HepG2 (cell line): ENCODE data around the gene NET1. TPM values are rescaled to one million over a fixed set of nuclear protein-coding genes. Genes with fewer than 3 reads are reported as not detected.

ENCODE experiments used
- ATAD3A ChIP-seq: sonication (generic); formaldehyde crosslinking; IDR thresholded peaks from 2 replicates; pipeline ENCODE4 v1.4.0; 2020; ENCODE audit warnings: missing genetic modification reagents
- FOXA3 ChIP-seq: IDR thresholded peaks from 2 replicates; pipeline ENCODE4 v1.6.1; 2016; ENCODE audit warnings: missing genetic modification reagents, missing compliant biosample characterization
- HNF4A ChIP-seq: sonication (generic); formaldehyde crosslinking; IDR thresholded peaks from 2 replicates; pipeline ENCODE4 v1.4.0; 2020; ENCODE audit warnings: missing genetic modification reagents
- MED1 ChIP-seq: sonication (generic); formaldehyde crosslinking; IDR thresholded peaks from 2 replicates; pipeline ENCODE4 v1.4.0; 2020; ENCODE audit warnings: missing genetic modification reagents
- NR2F1 ChIP-seq, 2 experiments: fragments of 450-650 bp in 1 of 2; formaldehyde crosslinking in 1 of 2; IDR thresholded peaks; 2 replicates each; pipeline versions ENCODE4 v1.5.0 to v1.6.1; 2016 to 2020; ENCODE audit warnings: mild to moderate bottlenecking in 1 of 2, missing compliant biosample characterization in 1 of 2, missing genetic modification reagents in 1 of 2, moderate library complexity in 1 of 2
- PRDM15 ChIP-seq: sonication (generic); formaldehyde crosslinking; IDR thresholded peaks from 2 replicates; pipeline ENCODE4 v1.4.0; 2020; ENCODE audit warnings: missing genetic modification reagents
- SIX4 ChIP-seq: sonication (generic); formaldehyde crosslinking; IDR thresholded peaks from 2 replicates; pipeline ENCODE4 v1.4.0; 2020; ENCODE audit warnings: missing genetic modification reagents
- SMYD3 ChIP-seq: sonication (generic); formaldehyde crosslinking; IDR thresholded peaks from 2 replicates; pipeline ENCODE4 v1.8.1; 2023; ENCODE audit warnings: mild to moderate bottlenecking, missing genetic modification reagents
- THAP11 ChIP-seq: IDR thresholded peaks from 2 replicates; pipeline ENCODE4 v1.6.1; 2016; ENCODE audit warnings: missing biosample characterization, missing genetic modification reagents
- TMF1 ChIP-seq: sonication (generic); formaldehyde crosslinking; IDR thresholded peaks from 2 replicates; pipeline ENCODE4 v1.8.1; 2022; ENCODE audit warnings: low read depth, missing genetic modification reagents
- ZBTB4 ChIP-seq: sonication (generic); formaldehyde crosslinking; IDR thresholded peaks from 2 replicates; pipeline ENCODE4 v1.4.0; 2020; ENCODE audit warnings: missing genetic modification reagents, mild to moderate bottlenecking, borderline replicate concordance
- ZHX1 ChIP-seq: sonication (generic); formaldehyde crosslinking; IDR thresholded peaks from 2 replicates; pipeline ENCODE4 v1.8.1; 2022; ENCODE audit warnings: low read depth, mild to moderate bottlenecking, missing genetic modification reagents
- ZNF280D ChIP-seq: sonication (generic); formaldehyde crosslinking; IDR thresholded peaks from 2 replicates; pipeline ENCODE4 v1.5.1; 2020; ENCODE audit warnings: mild to moderate bottlenecking, missing genetic modification reagents
- ZNF44 ChIP-seq: sonication (generic); formaldehyde crosslinking; IDR thresholded peaks from 2 replicates; pipeline ENCODE4 v1.5.1; 2020; ENCODE audit warnings: mild to moderate bottlenecking, missing genetic modification reagents
- ZNF790 ChIP-seq: sonication (generic); formaldehyde crosslinking; IDR thresholded peaks from 2 replicates; pipeline ENCODE4 v1.8.0; 2022; ENCODE audit warnings: missing genetic modification reagents, mild to moderate bottlenecking, borderline replicate concordance
- polyA plus RNA-seq, 8 experiments: library from polyadenylated mRNA; depleted of rRNA in 3 of 8; stranded (reverse) in 7 of 8; unstranded in 1 of 8; fragments of >200 nt; fragmentation: Illumina TruSeq in 4 of 8; extraction: Trizol in 4 of 8; gene quantifications; 2 replicates each; pipeline versions ENCODE4 v1.2.1 to v1.2.3, GENCODE V29; 2011 to 2016; ENCODE audit warnings: low read depth in 4 of 8, missing spikeins in 1 of 8, mixed read lengths in 1 of 8; ENCODE audit not compliant: insufficient read depth in 1 of 8
- total RNA-seq, 5 experiments: library from RNA; depleted of rRNA; stranded (reverse); fragments of >200 nt; fragmentation: Illumina TruSeq; extraction: Trizol; gene quantifications; 2 replicates each; pipeline ENCODE4 v1.2.3, GENCODE V29; 2016; ENCODE audit warnings: low read depth in 1 of 5

The NET1 gene
- total and polyA plus RNA-seq, 2 of the 13 experiments (the other 11 are each of a cell fraction or from before 2014, with no cell fraction given) = 48.1 to 65.8 TPM

GRCh38 chr10:5373891-5374611, 38.3 kb upstream of the NET1 start (continued):
- TF ChIP-seq PRDM15 (CRISPR knock-in tag) (no peak), ZBTB4 (CRISPR knock-in tag) (no peak), FOXA3 (CRISPR knock-in tag) (peak; percentile 30; the same call in 1 of the 2 replicates), ZNF280D (CRISPR knock-in tag) (no peak), NR2F1 (CRISPR knock-in tag; IDR thresholded peaks at IDR 0.05) (0 out of 4 replicates have a peak, but pooled peaks of 1 of the 2 experiments have one; percentile 9), MED1 (CRISPR knock-in tag) (no peak), TMF1 (no peak), ZNF790 (CRISPR knock-in tag) (no peak), ZHX1 (no peak), HNF4A (CRISPR knock-in tag) (peak; percentile 45; the same call in 1 of the 2 replicates), SMYD3 (CRISPR knock-in tag) (no peak), ZNF44 (CRISPR knock-in tag) (no peak), ATAD3A (CRISPR knock-in tag) (no peak), SIX4 (CRISPR knock-in tag) (no peak), THAP11 (CRISPR knock-in tag) (no peak)
